A549 (cell line): ENCODE measurements around the gene INO80. TPM values are rescaled to one million over a fixed set of nuclear protein-coding genes. Genes with fewer than 3 reads are reported as not detected.
A peak's percentile ranks its signal among the peaks of the same experiment; 100 is the strongest.

Experiments used
- ATAC-seq, 2 experiments: fragments of 200-7000 bp in 1 of 2; fragments of >200 bp in 1 of 2; cut with Nextera tagmentation in 1 of 2; cut with Tn5 transposase in 1 of 2; 3 replicates each; pipeline versions ENCODE4 v1.8.0 to v1.9.1; 2018 to 2020; ENCODE audit warnings: mild to moderate bottlenecking in 1 of 2, moderate library complexity in 1 of 2
- CTCF ChIA-PET: fragments of 300-600 bp; sonication (Branson Sonifier 250); formaldehyde crosslinking; extraction: SDS; loops from one replicate; lab custom pipeline; 2021; ENCODE audit warnings: antibody characterized with exemption, inconsistent platforms; lab: Yijun Ruan, JAX
- POLR2A ChIA-PET: fragments of 350-600 bp; formaldehyde crosslinking; extraction: SDS; loops from one replicate; lab custom pipeline; 2021; ENCODE audit warnings: antibody characterized with exemption, inconsistent platforms; lab: Yijun Ruan, JAX
- DNase-seq, 2 experiments: peaks; one replicate each; pipeline versions ENCODE4 v3.0.0 to v3.0.0-alpha.2; 2011 to 2016; ENCODE audit warnings: low read depth in 1 of 2, low spot score in 1 of 2
- FAIRE-seq: peaks from 2 replicates; lab custom pipeline; 2011; peaks lifted over from hg19 to GRCh38; lab: Jason Lieb, UNC
- H3K27ac ChIP-seq, 2 experiments: fragments of >200 bp; sonication (Bioruptor Twin); formaldehyde crosslinking; 3 replicates each; pipeline ENCODE4 v1.5.1; 2016 to 2017
- H3K4me1 ChIP-seq: fragments of >200 bp; sonication (Bioruptor Twin); formaldehyde crosslinking; 3 replicates; pipeline ENCODE4 v1.6.1; 2016
- H3K4me2 ChIP-seq: fragments of >200 bp; sonication (Bioruptor Twin); formaldehyde crosslinking; 3 replicates; pipeline ENCODE4 v1.6.1; 2016
- H3K4me3 ChIP-seq: fragments of >200 bp; sonication (Bioruptor Twin); formaldehyde crosslinking; 3 replicates; pipeline ENCODE4 v1.5.1; 2016
- H3K9me3 ChIP-seq: fragments of >200 bp; sonication (Bioruptor Twin); formaldehyde crosslinking; 3 replicates; pipeline ENCODE4 v1.6.1; 2016
- CBX2 ChIP-seq: fragments of 200-600 bp; sonication (generic); IDR thresholded peaks from 2 replicates; pipeline ENCODE4 v1.6.1; 2016; ENCODE audit warnings: low read depth, mild to moderate bottlenecking, borderline replicate concordance
- CBX8 ChIP-seq: fragments of 200-600 bp; sonication (generic); IDR thresholded peaks from 2 replicates; pipeline ENCODE4 v1.6.1; 2016
- CEBPB ChIP-seq, 2 experiments: fragments of >200 bp in 1 of 2; sonication (Bioruptor Twin) in 1 of 2; formaldehyde crosslinking in 1 of 2; IDR thresholded peaks; 2 replicates each; pipeline ENCODE4 v1.6.1; 2012 to 2016
- CHD2 ChIP-seq: fragments of 150-350 bp; IDR thresholded peaks from 2 replicates; pipeline ENCODE4 v1.6.1; 2014; ENCODE audit warnings: low read length; ENCODE audit not compliant: partially characterized antibody
- EHF ChIP-seq: fragments of 250-450 bp; sonication (Bioruptor Pico); IDR thresholded peaks from 2 replicates; pipeline ENCODE4 v1.5.0; 2020; ENCODE audit warnings: mild to moderate bottlenecking
- EP300 ChIP-seq, 2 experiments: fragments of >200 bp; sonication (Bioruptor Twin); formaldehyde crosslinking; IDR thresholded peaks; 2 replicates in 1 of 2; 3 replicates in 1 of 2; pipeline ENCODE4 v1.6.1; 2016 to 2017
- ESRRA ChIP-seq: fragments of 150-350 bp; IDR thresholded peaks from 2 replicates; pipeline ENCODE4 v1.6.1; 2014; ENCODE audit warnings: mild to moderate bottlenecking, low read length, borderline replicate concordance
- FOSB ChIP-seq: fragments of 250-450 bp; sonication (Bioruptor Pico); IDR thresholded peaks from 2 replicates; pipeline ENCODE4 v1.5.0; 2020; ENCODE audit warnings: mild to moderate bottlenecking, moderate library complexity
- HDAC2 ChIP-seq: fragments of 200-600 bp; sonication (generic); IDR thresholded peaks from 2 replicates; pipeline ENCODE4 v1.6.1; 2016
- MAFK ChIP-seq: fragments of 450-650 bp; IDR thresholded peaks from 2 replicates; pipeline ENCODE4 v1.6.1; 2014; ENCODE audit not compliant: partially characterized antibody
- MAZ ChIP-seq: fragments of 150-350 bp; IDR thresholded peaks from 2 replicates; pipeline ENCODE4 v1.6.1; 2014; ENCODE audit warnings: antibody characterized with exemption, low read depth, low read length, borderline replicate concordance
- NFE2L2 ChIP-seq: fragments of 150-350 bp; conservative IDR thresholded peaks from 2 replicates; pipeline ENCODE4 v1.6.1; 2014; ENCODE audit warnings: low read length
- NR3C1 ChIP-seq: fragments of >200 bp; sonication (Bioruptor Twin); formaldehyde crosslinking; IDR thresholded peaks from 3 replicates; pipeline ENCODE4 v1.6.1; 2017
- PHF8 ChIP-seq: fragments of 200-600 bp; sonication (generic); IDR thresholded peaks from 2 replicates; pipeline ENCODE4 v1.6.1; 2016; ENCODE audit warnings: low read depth, mild to moderate bottlenecking, antibody characterized with exemption, moderate library complexity, borderline replicate concordance
- RFX5 ChIP-seq: fragments of 450-650 bp; IDR thresholded peaks from 2 replicates; pipeline ENCODE4 v1.7.1; 2014; ENCODE audit warnings: antibody characterized with exemption, mild to moderate bottlenecking, moderate library complexity
- TFCP2L1 ChIP-seq: fragments of 250-450 bp; sonication (Bioruptor Pico); IDR thresholded peaks from 2 replicates; pipeline ENCODE4 v1.5.0; 2021; ENCODE audit warnings: mild to moderate bottlenecking
- WGBS: methylation state at CpG from one replicate; pipeline ENCODE4 v1.1.6; 2017; ENCODE audit errors: missing lambda C conversion rate; 5-methylcytosine and 5-hydroxymethylcytosine counted together
- polyA plus RNA-seq, 4 experiments: library from polyadenylated mRNA; depleted of rRNA in 3 of 4; stranded (reverse); fragments of >200 nt; fragmentation: RNase III in 1 of 4; extraction: RNeasy Plus Mini Kit Qiagen cat#74134 plus additional on column Dnase treatment in 1 of 4; gene quantifications; 2 replicates in 3 of 4; 3 replicates in 1 of 4; pipeline ENCODE4 v1.2.3, GENCODE V29; 2011 to 2017
- TF ChIP-seq, protein P1 (sequence below): IDR thresholded peaks from 2 replicates; pipeline ENCODE4 v1.6.1; 2012
- TF ChIP-seq, protein P2 (sequence below): fragments of >200 bp; sonication (Bioruptor Twin); formaldehyde crosslinking; IDR thresholded peaks from 3 replicates; pipeline ENCODE4 v1.6.1; 2016
- TF ChIP-seq, protein P3 (sequence below): fragments of >200 bp; sonication (Bioruptor Twin); formaldehyde crosslinking; IDR thresholded peaks from 3 replicates; pipeline ENCODE4 v1.5.1; 2016
- TF ChIP-seq, protein P4 (sequence below): IDR thresholded peaks from 2 replicates; pipeline ENCODE4 v1.6.1; 2012; ENCODE audit warnings: low read depth, borderline replicate concordance
- TF ChIP-seq, protein P5 (sequence below): fragments of 250-450 bp; sonication (Bioruptor Pico); IDR thresholded peaks from 2 replicates; pipeline ENCODE4 v1.5.0; 2021; ENCODE audit warnings: mild to moderate bottlenecking, moderate library complexity, borderline replicate concordance

INO80 gene
- polyA plus RNA-seq, 2 of the 4 experiments (the other 2 are of a cell fraction) = 6.7 to 10.9 TPM

DNA sequence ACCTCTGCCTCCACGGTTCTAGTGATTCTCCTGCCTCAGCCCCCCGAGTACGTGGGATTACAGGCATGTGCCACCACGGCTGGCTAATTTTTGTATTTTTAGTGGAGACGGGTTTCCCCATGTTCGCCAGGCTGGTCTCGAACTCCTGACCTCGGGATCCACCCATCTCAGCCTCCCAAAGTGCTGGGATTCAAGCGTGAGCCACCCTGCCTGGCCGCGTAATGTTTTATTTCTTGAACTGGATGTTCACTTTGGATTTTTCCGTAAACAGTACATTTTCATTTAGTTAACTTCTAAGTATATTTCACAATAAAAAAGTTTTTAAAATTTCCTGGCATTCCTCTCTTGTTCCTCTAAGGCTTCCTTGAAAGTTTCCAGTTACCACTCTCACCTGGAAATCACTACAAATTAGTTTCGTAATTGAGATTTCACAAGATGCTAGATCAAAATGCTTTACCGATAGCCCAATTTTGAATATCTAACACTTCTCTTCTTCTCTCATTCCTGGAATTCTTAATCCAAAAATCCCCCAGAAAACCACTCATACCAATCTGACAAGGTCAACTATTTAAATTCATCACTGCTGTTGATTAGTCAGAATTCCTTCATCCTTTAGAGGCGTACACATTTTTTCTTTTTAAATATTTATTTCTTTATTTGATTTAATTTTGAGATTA is 44.7 kb upstream of the INO80 start:
- peak overlapping the region in 1 of 2 experiments; percentile 71; a peak in 3 of 6 replicates for H3K27ac ChIP-seq
- no peak for TF ChIP-seq NFE2L2
- TF ChIP-seq PHF8 = no peak
- no peak for TF ChIP-seq MAFK
- TF ChIP-seq CEBPB (IDR thresholded peaks at IDR 0.05) = 0 out of 4 replicates have a peak, but pooled peaks of 1 of the 2 experiments have one; percentile 7
- TF ChIP-seq, protein P1, sequence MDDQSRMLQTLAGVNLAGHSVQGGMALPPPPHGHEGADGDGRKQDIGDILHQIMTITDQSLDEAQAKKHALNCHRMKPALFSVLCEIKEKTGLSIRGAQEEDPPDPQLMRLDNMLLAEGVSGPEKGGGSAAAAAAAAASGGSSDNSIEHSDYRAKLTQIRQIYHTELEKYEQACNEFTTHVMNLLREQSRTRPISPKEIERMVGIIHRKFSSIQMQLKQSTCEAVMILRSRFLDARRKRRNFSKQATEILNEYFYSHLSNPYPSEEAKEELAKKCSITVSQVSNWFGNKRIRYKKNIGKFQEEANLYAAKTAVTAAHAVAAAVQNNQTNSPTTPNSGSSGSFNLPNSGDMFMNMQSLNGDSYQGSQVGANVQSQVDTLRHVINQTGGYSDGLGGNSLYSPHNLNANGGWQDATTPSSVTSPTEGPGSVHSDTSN = no peak
- TF ChIP-seq, protein P2, sequence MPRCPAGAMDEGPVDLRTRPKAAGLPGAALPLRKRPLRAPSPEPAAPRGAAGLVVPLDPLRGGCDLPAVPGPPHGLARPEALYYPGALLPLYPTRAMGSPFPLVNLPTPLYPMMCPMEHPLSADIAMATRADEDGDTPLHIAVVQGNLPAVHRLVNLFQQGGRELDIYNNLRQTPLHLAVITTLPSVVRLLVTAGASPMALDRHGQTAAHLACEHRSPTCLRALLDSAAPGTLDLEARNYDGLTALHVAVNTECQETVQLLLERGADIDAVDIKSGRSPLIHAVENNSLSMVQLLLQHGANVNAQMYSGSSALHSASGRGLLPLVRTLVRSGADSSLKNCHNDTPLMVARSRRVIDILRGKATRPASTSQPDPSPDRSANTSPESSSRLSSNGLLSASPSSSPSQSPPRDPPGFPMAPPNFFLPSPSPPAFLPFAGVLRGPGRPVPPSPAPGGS = no peak
- H3K4me2 ChIP-seq = peak overlapping the region; percentile 51
- ChIA-PET POLR2A (no interaction called here), CTCF (no interaction called here)
- no peaks in the 10 kb centered on the region for H3K9me3 ChIP-seq
- FAIRE-seq (no peak), DNase-seq (no peak), ATAC-seq (no peak)
- no peak overlapping the region for H3K4me3 ChIP-seq
- peaks cover 16% of the 10 kb centered on the region; the same call in 2 of the 3 replicates for H3K4me1 ChIP-seq
- WGBS = 69% methylated on average over 15 of the region's 15 CpGs

DNA sequence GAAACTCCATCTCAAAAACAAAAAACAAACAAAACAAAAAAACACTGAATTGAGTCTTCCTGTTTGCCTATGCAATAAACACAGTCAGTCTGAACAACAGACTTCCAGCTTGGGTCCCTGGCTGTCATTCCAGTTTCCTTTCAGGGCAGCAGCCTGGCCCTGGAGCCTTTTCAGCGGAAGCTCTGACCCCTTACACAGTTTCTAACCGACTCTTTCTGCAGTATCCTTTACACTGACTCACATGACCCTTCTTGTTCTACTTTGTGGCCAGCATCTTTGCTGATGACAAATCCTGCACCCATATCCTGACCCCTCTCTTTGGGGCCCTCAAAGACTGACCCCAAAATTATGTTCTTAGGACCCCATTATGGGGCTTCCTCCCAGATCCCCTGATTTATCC is 38.3 kb upstream of the INO80 start:
- H3K4me2 ChIP-seq = no peak overlapping the region
- no peak overlapping the region for H3K27ac ChIP-seq
- FAIRE-seq (no peak), ATAC-seq (no peak), DNase-seq (no peak)
- no peaks in the 10 kb centered on the region for H3K9me3 ChIP-seq
- ChIA-PET CTCF (interaction anchor here (1.4 kb wide), 1 partner anchor 30 kb away, joined by 3 read pairs; no protein-coding TSS in a partner anchor), POLR2A (no interaction called here)
- no peak for TF ChIP-seq CBX2
- no peak for TF ChIP-seq ESRRA
- TF ChIP-seq, protein P3, sequence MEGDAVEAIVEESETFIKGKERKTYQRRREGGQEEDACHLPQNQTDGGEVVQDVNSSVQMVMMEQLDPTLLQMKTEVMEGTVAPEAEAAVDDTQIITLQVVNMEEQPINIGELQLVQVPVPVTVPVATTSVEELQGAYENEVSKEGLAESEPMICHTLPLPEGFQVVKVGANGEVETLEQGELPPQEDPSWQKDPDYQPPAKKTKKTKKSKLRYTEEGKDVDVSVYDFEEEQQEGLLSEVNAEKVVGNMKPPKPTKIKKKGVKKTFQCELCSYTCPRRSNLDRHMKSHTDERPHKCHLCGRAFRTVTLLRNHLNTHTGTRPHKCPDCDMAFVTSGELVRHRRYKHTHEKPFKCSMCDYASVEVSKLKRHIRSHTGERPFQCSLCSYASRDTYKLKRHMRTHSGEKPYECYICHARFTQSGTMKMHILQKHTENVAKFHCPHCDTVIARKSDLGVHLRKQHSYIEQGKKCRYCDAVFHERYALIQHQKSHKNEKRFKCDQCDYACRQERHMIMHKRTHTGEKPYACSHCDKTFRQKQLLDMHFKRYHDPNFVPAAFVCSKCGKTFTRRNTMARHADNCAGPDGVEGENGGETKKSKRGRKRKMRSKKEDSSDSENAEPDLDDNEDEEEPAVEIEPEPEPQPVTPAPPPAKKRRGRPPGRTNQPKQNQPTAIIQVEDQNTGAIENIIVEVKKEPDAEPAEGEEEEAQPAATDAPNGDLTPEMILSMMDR = no peak
- TF ChIP-seq EP300 (IDR thresholded peaks at IDR 0.05) = no peak
- TF ChIP-seq NR3C1 = no peak
- no peak for TF ChIP-seq RFX5
- no peak for TF ChIP-seq CEBPB (IDR thresholded peaks at IDR 0.05)
- no peak for TF ChIP-seq CBX8
- no peak for TF ChIP-seq EHF (CRISPR knock-in tag)
- TF ChIP-seq, protein P4, sequence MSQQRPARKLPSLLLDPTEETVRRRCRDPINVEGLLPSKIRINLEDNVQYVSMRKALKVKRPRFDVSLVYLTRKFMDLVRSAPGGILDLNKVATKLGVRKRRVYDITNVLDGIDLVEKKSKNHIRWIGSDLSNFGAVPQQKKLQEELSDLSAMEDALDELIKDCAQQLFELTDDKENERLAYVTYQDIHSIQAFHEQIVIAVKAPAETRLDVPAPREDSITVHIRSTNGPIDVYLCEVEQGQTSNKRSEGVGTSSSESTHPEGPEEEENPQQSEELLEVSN = no peak
- no peak for TF ChIP-seq FOSB (CRISPR knock-in tag)
- no peak for TF ChIP-seq TFCP2L1 (CRISPR knock-in tag)
- no peak for TF ChIP-seq CHD2
- no peak for TF ChIP-seq MAFK
- no peak for TF ChIP-seq HDAC2
- TF ChIP-seq, protein P5, sequence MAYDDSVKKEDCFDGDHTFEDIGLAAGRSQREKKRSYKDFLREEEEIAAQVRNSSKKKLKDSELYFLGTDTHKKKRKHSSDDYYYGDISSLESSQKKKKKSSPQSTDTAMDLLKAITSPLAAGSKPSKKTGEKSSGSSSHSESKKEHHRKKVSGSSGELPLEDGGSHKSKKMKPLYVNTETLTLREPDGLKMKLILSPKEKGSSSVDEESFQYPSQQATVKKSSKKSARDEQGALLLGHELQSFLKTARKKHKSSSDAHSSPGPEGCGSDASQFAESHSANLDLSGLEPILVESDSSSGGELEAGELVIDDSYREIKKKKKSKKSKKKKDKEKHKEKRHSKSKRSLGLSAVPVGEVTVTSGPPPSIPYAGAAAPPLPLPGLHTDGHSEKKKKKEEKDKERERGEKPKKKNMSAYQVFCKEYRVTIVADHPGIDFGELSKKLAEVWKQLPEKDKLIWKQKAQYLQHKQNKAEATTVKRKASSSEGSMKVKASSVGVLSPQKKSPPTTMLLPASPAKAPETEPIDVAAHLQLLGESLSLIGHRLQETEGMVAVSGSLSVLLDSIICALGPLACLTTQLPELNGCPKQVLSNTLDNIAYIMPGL (CRISPR knock-in tag) = no peak
- TF ChIP-seq MAZ = no peak
- H3K4me1 ChIP-seq = peaks cover 6% of the 10 kb centered on the region; the same call in 1 of the 3 replicates
- no peak overlapping the region for H3K4me3 ChIP-seq
- 97% methylated on average over 2 of the region's 2 CpGs for WGBS
